Left hindlimb (tissue), 1 donor: ENCODE data around the gene CEP57.
A peak's percentile ranks its signal among the peaks of the same experiment; 100 is the strongest.
"Not testable (repeated sequence)": the region's sequence is repeated elsewhere in the genome, so short reads cannot be mapped to it uniquely, and the experiment has no call there.

Experiments used
- DNase-seq: peaks from one replicate; pipeline ENCODE4 v3.0.0-alpha.2; 2018

Gene CEP57

GRCh38 chr11:95799546-95799945, 9.2 kb downstream of the CEP57 start:
- no peak for DNase-seq

- DNase-seq, result no peak
Observed at GRCh38 chr11:95800438-95800837, 10.1 kb downstream of the CEP57 start.

- DNase-seq, result no peak
Observed at GRCh38 chr11:95802806-95803205, 12.5 kb downstream of the CEP57 start.

GRCh38 chr11:95803973-95804372, 13.7 kb downstream of the CEP57 start:
- DNase-seq, result no peak

GRCh38 chr11:95805869-95806268, 15.6 kb downstream of the CEP57 start:
- DNase-seq, result no peak

- not testable (repeated sequence) for DNase-seq
Observed at GRCh38 chr11:95806464-95806863, 16.2 kb downstream of the CEP57 start.

GRCh38 chr11:95811052-95811451, 20.8 kb downstream of the CEP57 start:
- not testable (repeated sequence) for DNase-seq

- DNase-seq, result no peak
Observed at GRCh38 chr11:95816037-95816436, 25.7 kb downstream of the CEP57 start.

- no peak for DNase-seq
Observed at GRCh38 chr11:95821640-95822039, 31.3 kb downstream of the CEP57 start.

- no peak for DNase-seq
Observed at GRCh38 chr11:95827696-95828095, 37.4 kb downstream of the CEP57 start.

GRCh38 chr11:95829580-95830259, 39.4 kb downstream of the CEP57 start:
- DNase-seq, result no peak

- DNase-seq, result no peak
Observed at GRCh38 chr11:95831198-95831883, 41.0 kb downstream of the CEP57 start.

GRCh38 chr11:95832763-95833162, 42.5 kb downstream of the CEP57 start:
- DNase-seq, result no peak

GRCh38 chr11:95833378-95833777, 43.1 kb downstream of the CEP57 start:
- DNase-seq, result no peak

- no peak for DNase-seq
Observed at GRCh38 chr11:95835351-95835750, 45.1 kb downstream of the CEP57 start.

GRCh38 chr11:95835768-95836488, 45.6 kb downstream of the CEP57 start:
- peak; percentile 39 for DNase-seq

GRCh38 chr11:95845167-95845566, 54.9 kb downstream of the CEP57 start:
- DNase-seq, result no peak

- DNase-seq, result peak; percentile 42
Observed at GRCh38 chr11:95849087-95849825, 59.0 kb downstream of the CEP57 start.

GRCh38 chr11:95850137-95850536, 59.8 kb downstream of the CEP57 start:
- DNase-seq, result no peak

- DNase-seq, result no peak
Observed at GRCh38 chr11:95853138-95853537, 62.8 kb downstream of the CEP57 start.

GRCh38 chr11:95853862-95854261, 63.6 kb downstream of the CEP57 start:
- DNase-seq, result no peak

- not testable (repeated sequence) for DNase-seq
Observed at GRCh38 chr11:95854362-95854761, 64.1 kb downstream of the CEP57 start.

GRCh38 chr11:95860024-95860423, 69.7 kb downstream of the CEP57 start:
- DNase-seq, result not testable (repeated sequence)
